GM13977 (cell line): Measurements from ENCODE around the gene ZMIZ1.

Experiments
- DNase-seq: peaks from one replicate; pipeline ENCODE4 v3.0.0; 2012; ENCODE audit warnings: low spot score
- in situ Hi-C: fragments of 300-500 bp; cut with MboI; formaldehyde crosslinking; loops from one replicate; pipeline ENCODE4 v1.12.0; 2022; ENCODE audit warnings: low sequenced_read_pairs, low pct_unique_long_range_greater_than_20kb, mixed read lengths, inconsistent platforms; ENCODE audit not compliant: unreplicated experiment
- TF ChIP-seq, protein P1 (sequence below): IDR thresholded peaks from 2 replicates; pipeline ENCODE4 v1.5.1; 2012; ENCODE audit warnings: mild to moderate bottlenecking, control low read depth; ENCODE audit not compliant: insufficient read depth; ENCODE audit errors: extremely low read depth, missing control alignments

ZMIZ1 gene

GRCh38 chr10:79283616-79284015 lies 214.8 kb downstream of the ZMIZ1 start:
- DNase-seq: no peak
- TF ChIP-seq, protein P1, sequence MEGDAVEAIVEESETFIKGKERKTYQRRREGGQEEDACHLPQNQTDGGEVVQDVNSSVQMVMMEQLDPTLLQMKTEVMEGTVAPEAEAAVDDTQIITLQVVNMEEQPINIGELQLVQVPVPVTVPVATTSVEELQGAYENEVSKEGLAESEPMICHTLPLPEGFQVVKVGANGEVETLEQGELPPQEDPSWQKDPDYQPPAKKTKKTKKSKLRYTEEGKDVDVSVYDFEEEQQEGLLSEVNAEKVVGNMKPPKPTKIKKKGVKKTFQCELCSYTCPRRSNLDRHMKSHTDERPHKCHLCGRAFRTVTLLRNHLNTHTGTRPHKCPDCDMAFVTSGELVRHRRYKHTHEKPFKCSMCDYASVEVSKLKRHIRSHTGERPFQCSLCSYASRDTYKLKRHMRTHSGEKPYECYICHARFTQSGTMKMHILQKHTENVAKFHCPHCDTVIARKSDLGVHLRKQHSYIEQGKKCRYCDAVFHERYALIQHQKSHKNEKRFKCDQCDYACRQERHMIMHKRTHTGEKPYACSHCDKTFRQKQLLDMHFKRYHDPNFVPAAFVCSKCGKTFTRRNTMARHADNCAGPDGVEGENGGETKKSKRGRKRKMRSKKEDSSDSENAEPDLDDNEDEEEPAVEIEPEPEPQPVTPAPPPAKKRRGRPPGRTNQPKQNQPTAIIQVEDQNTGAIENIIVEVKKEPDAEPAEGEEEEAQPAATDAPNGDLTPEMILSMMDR: no peak
- in situ Hi-C loops: no loop called here

DNA sequence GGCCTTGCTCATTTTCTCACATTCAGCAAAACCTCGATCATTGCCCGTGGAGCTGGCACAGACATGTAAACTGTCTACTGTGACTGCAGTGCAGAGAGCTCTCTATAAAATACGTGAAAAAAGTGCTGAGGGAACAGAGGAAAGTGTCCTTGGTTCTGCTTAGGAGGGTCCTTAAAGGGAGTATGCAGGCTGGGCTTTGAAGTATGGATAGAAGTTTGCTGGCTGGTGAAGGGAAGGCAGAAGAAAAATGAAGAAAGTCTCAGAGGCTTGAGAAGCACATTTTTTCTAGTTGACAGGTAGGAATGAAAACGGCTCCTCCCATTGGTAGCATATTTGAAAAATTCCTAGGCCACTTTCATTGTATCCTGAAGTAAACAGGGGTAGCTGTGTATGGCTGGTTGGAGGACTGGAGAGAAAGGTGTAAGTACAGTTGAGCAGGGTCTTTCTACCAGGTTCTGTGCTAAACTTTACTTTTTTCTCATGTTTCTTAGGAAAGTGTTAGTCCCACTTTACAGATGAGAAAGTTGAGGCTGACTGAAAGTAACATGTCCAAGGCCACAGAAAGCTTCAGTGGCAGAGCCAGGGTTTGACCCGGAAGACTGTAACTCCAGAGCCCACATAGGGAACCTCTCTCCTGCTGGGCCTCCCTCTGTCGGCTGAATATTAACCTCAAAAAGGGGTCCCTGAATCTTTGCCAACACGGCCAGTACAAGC lies 215.5 kb downstream of the ZMIZ1 start:
- no peak for DNase-seq
- TF ChIP-seq, protein P1: no peak
- in situ Hi-C loops: no loop called here

DNA sequence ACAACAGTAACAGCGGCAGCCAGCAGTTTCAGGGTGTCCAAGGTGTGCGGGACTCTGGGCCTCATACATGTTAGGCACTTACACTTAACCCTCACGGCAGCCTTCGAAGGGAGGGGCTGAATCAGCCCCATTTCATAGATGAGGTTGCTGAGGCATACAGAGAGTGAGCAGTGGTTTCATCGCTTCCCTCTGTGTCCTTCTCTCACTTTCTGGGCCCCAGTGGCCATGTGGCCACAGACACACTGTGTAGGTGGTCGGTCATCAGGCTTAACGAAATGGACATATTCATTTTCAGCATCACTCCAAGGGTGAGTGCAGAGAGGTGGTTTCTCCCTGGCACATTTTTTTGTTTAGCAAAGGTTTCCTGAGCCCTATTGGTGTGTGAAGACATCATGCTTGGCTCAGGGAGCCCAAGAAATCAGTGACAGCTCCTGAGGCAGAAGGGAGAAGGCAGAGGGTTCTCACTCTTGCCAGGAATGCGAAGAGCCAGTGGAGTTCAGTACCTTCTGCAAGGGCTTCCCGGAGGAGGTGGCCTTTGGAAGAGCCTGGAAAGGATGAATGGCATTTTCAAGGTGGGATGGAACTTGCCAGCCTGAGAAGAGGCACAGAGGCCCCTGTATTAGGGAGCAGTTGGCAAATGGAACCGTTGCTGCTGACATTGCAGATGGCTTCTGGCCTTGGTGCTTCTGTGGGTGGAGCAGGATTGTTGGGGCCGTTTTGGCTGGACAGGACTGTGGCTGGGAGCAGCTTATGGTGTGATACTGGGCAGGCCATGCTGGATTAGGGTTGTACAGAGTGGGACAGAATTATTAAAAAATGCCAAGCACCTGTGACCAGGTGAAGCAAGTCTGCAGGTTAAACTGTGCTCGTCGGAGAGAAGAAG lies 216.8 kb downstream of the ZMIZ1 start:
- DNase-seq: peak; percentile 87
- in situ Hi-C loops: no loop called here
- TF ChIP-seq, protein P1: no peak

GRCh38 chr10:79286318-79286951 lies 217.7 kb downstream of the ZMIZ1 start:
- TF ChIP-seq, protein P1: no peak
- peak; percentile 95 for DNase-seq
- in situ Hi-C loops: no loop called here

GRCh38 chr10:79287973-79288723 lies 219.4 kb downstream of the ZMIZ1 start:
- TF ChIP-seq, protein P1: no peak
- DNase-seq: no peak

GRCh38 chr10:79289801-79290200 lies 221.0 kb downstream of the ZMIZ1 start:
- TF ChIP-seq, protein P1: no peak

More at GRCh38 chr10:79287973-79288723, 219.4 kb downstream of the ZMIZ1 start:
- in situ Hi-C loops: no loop called here

More at GRCh38 chr10:79289801-79290200, 221.0 kb downstream of the ZMIZ1 start:
- DNase-seq: no peak
- in situ Hi-C loops: no loop called here
